ENCODE data around the gene SUCLG2.

DNA sequence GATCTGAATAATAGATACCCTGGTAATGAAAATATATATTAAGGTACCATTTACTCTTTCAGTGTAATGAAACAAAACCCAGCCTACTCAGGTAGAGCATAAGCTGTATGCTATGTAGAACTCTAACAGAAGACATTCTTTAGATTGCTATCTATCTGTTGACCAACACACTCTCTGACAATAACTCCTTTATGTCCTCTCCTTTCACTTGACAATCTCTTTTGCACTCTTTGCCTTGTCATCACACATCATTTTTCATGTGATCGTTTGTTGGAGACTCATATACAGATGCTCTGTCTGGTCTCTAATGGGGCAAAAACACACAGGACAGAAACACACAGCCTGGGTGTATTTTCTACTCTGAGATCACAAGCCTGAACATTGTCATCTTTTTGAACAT lies 35.4 kb upstream of the SUCLG2 start:
- TF ChIP-seq, protein P1, sequence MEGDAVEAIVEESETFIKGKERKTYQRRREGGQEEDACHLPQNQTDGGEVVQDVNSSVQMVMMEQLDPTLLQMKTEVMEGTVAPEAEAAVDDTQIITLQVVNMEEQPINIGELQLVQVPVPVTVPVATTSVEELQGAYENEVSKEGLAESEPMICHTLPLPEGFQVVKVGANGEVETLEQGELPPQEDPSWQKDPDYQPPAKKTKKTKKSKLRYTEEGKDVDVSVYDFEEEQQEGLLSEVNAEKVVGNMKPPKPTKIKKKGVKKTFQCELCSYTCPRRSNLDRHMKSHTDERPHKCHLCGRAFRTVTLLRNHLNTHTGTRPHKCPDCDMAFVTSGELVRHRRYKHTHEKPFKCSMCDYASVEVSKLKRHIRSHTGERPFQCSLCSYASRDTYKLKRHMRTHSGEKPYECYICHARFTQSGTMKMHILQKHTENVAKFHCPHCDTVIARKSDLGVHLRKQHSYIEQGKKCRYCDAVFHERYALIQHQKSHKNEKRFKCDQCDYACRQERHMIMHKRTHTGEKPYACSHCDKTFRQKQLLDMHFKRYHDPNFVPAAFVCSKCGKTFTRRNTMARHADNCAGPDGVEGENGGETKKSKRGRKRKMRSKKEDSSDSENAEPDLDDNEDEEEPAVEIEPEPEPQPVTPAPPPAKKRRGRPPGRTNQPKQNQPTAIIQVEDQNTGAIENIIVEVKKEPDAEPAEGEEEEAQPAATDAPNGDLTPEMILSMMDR (IDR thresholded peaks at IDR 0.05): no peak
- TF ChIP-seq EP300 (IDR thresholded peaks at IDR 0.05) (no peak), POLR2A (IDR thresholded peaks at IDR 0.05) (no peak)
